ENCODE data around the gene TRIM45.
A peak's percentile ranks its signal among the peaks of the same experiment; 100 is the strongest.
"Not testable (repeated sequence)": the region's sequence is repeated elsewhere in the genome, so short reads cannot be mapped to it uniquely, and the experiment has no call there.

TRIM45 gene

DNA sequence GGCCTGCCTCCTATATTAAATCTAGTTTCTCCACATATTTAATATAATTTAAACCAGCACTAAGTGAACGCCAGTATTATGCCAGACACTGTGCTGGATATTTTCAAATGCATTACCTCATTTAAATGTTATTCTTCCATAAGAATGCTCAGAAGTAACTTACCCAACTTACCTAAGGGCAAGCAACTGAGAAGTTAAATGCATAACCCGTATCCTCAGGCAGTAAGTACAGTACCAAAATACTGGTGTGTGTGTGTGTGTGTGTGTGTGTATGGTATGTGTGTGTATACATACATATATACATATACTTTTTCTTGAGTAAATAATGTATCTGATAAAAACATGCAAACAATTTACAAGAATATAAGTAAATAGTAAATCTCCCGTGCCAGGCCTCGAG, 9.0 kb upstream of the TRIM45 start:
- no peak for DNase-seq

- peak; percentile 14 to 51 for DNase-seq
Observed at GRCh38 chr1:117128323-117129079, 7.0 kb upstream of the TRIM45 start.

GRCh38 chr1:117127795-117128194, 6.2 kb upstream of the TRIM45 start:
- DNase-seq: no peak

- DNase-seq: no peak
Observed at GRCh38 chr1:117124661-117125060, 3.1 kb upstream of the TRIM45 start.

GRCh38 chr1:117123274-117123673, 1.7 kb upstream of the TRIM45 start:
- DNase-seq: no peak

DNA sequence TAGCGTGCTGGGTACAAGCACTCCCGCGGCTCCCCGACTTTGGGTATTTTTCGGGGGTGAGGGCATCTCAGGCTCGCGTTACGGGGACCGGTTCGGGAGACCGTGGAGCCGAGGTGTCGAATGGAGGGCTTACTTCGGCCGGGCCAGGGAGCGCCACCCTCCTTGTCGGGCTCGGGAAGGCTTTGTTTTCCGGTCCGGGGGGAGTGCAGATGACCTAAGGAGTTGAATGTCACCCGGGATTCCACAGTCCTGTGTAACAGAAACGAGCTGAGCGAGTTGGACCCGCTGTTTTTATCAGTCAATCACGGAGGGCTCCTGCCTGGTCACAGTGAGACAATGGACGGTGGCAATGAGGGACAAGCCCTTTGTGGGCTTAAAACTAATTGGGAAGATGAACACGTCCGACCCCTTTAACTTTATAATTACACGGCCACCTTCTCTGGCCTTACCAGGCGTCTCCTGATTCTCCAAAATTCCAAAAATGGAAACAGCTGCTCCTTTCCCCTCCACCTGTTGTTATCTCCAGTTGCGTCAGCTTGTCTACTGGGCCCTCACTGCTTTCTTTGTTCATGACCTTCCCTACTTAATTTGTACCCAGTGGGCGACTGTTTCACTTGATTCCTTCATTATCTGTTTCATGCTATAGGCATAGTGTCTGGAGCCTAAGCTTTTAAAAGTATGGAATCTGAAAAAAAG, 929 bp upstream of the TRIM45 start:
- DNase-seq: no peak

- no peak for DNase-seq
Observed at GRCh38 chr1:117120774-117121588, 568 bp downstream of the TRIM45 start.

DNA sequence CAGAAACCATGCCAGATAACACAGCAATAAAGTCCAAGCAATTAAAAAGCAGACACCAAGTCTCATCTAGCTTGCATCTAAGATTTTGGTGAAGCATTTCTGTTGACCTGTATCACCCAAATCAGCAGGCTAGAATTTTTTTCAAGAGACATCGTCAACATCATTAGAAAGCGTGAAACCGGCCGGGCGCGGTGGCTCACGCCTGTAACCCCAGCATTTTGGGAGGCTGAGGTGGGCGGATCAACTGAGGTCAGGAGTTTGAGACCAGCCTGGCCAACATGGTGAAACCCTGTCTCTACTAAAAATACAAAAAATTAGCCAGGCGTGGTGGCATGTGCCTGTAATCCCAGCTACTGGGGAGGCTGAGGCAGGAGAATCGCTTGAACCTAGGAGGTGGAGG, 2.4 kb downstream of the TRIM45 start:
- DNase-seq: not testable (repeated sequence)

GRCh38 chr1:117118137-117118536, 3.4 kb downstream of the TRIM45 start:
- no peak for DNase-seq

DNA sequence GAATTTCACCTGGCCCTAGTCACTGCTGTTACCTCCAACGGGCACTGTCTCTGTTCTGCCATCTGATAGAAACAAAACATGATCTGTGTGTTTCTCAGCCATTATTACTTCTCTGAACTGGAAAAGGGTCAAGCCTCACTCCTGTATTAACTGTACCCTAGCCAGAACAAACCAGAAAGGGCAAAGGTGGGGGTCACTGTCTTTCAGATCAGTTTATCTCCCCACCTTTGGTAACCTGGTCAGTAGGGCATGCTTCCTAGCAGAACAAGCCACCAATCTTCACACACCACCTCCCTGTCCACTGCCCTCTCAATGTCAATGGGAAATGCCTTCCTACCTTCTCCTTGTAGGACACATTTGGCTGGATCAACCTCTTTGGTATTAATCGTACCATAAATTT, 3.9 kb downstream of the TRIM45 start:
- no peak for DNase-seq

- no peak for DNase-seq
Observed at GRCh38 chr1:117116784-117117130, 4.8 kb downstream of the TRIM45 start.

GRCh38 chr1:117116090-117116783, 5.3 kb downstream of the TRIM45 start:
- DNase-seq: no peak

DNA sequence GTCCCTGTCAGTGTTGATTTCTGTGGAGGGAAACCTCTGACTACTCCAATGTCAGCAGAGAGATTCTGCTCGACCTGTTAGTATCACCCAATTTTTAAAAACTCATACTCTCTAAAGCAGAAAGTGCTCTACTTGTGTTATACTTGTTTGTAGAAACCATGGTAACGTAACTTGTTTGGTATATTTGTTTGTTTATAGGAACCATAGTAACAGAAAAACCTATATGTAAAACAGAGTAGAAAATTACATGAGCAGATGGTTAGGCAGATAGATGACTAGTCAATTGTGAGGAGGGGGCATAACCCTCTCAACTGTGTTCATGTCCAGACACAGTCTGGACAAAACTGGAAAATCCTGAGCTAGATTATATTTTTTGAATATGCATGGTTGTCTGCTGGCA, 6.7 kb downstream of the TRIM45 start:
- no peak for DNase-seq

GRCh38 chr1:117113199-117113598, 8.3 kb downstream of the TRIM45 start:
- no peak for DNase-seq

- no peak for DNase-seq
Observed at GRCh38 chr1:117112047-117112717, 9.4 kb downstream of the TRIM45 start.

- DNase-seq: no peak
Observed at GRCh38 chr1:117110774-117111173, 10.8 kb downstream of the TRIM45 start.

- DNase-seq: no peak
Observed at GRCh38 chr1:117107364-117107763, 14.2 kb downstream of the TRIM45 start.

GRCh38 chr1:117106478-117106877, 15.1 kb downstream of the TRIM45 start:
- peak in 1 of 2 donors; percentile 13 for DNase-seq

GRCh38 chr1:117105722-117106121, 15.8 kb downstream of the TRIM45 start:
- DNase-seq: no peak

DNA sequence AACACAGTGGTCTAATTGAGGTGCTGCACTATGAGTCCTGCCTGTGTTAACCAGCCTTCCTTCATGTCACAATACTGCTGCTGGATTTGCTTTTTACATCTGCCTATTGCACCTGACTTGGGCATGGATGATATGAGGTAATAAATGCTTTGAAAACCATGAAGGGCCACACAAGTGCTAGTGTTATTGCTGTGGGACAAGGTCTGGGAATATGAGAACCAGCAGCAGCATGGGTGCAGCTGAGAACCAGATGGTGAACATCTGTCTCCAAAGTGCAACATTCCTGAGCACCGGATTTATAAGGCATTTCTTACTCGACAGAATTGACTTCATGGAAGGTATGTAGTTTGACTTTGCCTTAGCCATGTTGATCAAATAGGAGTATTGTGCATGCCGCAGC, 16.6 kb downstream of the TRIM45 start:
- no peak for DNase-seq

DNA sequence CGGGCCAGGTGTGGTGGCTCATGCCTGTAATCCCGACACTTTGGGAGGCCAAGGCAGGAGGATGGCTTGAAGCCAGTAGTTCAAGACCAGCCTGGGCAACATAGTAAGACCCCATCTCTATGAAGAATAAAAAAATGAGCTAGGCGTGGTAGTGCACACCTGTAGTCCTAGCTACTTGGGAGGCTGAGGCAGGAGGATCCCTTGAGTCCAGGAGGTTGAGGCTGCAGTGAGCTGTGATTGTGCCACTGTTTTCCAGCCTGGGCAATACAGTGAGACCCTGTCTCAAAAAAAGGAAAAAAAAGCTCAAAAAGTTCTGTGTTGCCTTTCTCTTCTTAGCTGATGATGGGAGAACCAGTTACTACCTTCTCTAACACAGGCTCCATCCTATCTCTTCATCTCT, 19.7 kb downstream of the TRIM45 start:
- not testable (repeated sequence) for DNase-seq

GRCh38 chr1:117101334-117101733, 20.2 kb downstream of the TRIM45 start:
- no peak for DNase-seq
